NCI-H82 treated with DMSO at 0.1 percent for 48 hours (cell line): ENCODE results near the gene ADSS1.

Experiments
- DNase-seq: peaks from one replicate; lab custom pipeline; 2025; ENCODE audit not compliant: unreplicated experiment; lab: John Stamatoyannopoulos, UW

The ADSS1 gene

GRCh38 chr14:104723651-104724406, at the start of gene ADSS1:
Gene ADSS1 (plus strand): TSS chr14:104724229. CDS start chr14:104724271, 42 bp downstream.
- DNase-seq, result no peak

- DNase-seq, result no peak
Measured at GRCh38 chr14:104675447-104675846, 48.6 kb upstream of the ADSS1 start.

GRCh38 chr14:104676130-104676693, 47.8 kb upstream of the ADSS1 start:
- no peak for DNase-seq

GRCh38 chr14:104676694-104677511, 47.1 kb upstream of the ADSS1 start:
- no peak for DNase-seq

GRCh38 chr14:104677512-104678332, 46.3 kb upstream of the ADSS1 start:
- peak; percentile 17 for DNase-seq

- DNase-seq, result no peak
Measured at GRCh38 chr14:104678346-104678745, 45.7 kb upstream of the ADSS1 start.

GRCh38 chr14:104678901-104679705, 44.9 kb upstream of the ADSS1 start:
- no peak for DNase-seq

- no peak for DNase-seq
Measured at GRCh38 chr14:104680056-104680805, 43.8 kb upstream of the ADSS1 start.

GRCh38 chr14:104680806-104681688, 43.0 kb upstream of the ADSS1 start:
- no peak for DNase-seq

GRCh38 chr14:104681689-104682074, 42.3 kb upstream of the ADSS1 start:
- DNase-seq, result no peak

- DNase-seq, result no peak
Measured at GRCh38 chr14:104682107-104682593, 41.9 kb upstream of the ADSS1 start.

- no peak for DNase-seq
Measured at GRCh38 chr14:104683653-104684448, 40.2 kb upstream of the ADSS1 start.

GRCh38 chr14:104684449-104684821, 39.6 kb upstream of the ADSS1 start:
- DNase-seq, result no peak

GRCh38 chr14:104685216-104685997, 38.6 kb upstream of the ADSS1 start:
- DNase-seq, result no peak

- DNase-seq, result no peak
Measured at GRCh38 chr14:104685998-104686610, 37.9 kb upstream of the ADSS1 start.
